GM18517 (cell line): Measurements from ENCODE around the gene NFKBIA.
"Not testable (repeated sequence)": the region's sequence is repeated elsewhere in the genome, so short reads cannot be mapped to it uniquely, and the experiment has no call there.

Source experiments
- ATAC-seq: cut with Tn5 transposase; IDR thresholded peaks from one replicate; pipeline ENCODE4 v1.9.1; 2021; ENCODE audit warnings: mild to moderate bottlenecking, moderate library complexity; ENCODE audit not compliant: unreplicated experiment

The NFKBIA gene

GRCh38 chr14:35392103-35392502 is 12.4 kb downstream of the NFKBIA start:
- ATAC-seq: no peak

DNA sequence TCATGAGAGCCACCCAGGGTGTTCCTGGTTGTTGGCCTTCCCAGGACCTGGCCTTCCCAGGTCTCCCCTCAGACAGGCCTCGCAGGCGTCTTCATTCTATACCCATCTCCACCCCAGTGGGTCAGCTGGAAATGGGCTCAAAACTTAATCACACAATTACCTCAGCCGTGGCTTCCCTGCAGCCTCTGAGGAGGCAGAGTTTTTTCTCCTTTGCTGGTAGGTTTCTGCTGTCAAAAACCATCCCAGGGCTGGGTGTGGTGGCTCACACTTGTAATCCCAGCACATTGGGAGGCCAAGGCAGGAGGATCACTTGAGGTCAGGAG is 13.2 kb downstream of the NFKBIA start:
- ATAC-seq: no peak

DNA sequence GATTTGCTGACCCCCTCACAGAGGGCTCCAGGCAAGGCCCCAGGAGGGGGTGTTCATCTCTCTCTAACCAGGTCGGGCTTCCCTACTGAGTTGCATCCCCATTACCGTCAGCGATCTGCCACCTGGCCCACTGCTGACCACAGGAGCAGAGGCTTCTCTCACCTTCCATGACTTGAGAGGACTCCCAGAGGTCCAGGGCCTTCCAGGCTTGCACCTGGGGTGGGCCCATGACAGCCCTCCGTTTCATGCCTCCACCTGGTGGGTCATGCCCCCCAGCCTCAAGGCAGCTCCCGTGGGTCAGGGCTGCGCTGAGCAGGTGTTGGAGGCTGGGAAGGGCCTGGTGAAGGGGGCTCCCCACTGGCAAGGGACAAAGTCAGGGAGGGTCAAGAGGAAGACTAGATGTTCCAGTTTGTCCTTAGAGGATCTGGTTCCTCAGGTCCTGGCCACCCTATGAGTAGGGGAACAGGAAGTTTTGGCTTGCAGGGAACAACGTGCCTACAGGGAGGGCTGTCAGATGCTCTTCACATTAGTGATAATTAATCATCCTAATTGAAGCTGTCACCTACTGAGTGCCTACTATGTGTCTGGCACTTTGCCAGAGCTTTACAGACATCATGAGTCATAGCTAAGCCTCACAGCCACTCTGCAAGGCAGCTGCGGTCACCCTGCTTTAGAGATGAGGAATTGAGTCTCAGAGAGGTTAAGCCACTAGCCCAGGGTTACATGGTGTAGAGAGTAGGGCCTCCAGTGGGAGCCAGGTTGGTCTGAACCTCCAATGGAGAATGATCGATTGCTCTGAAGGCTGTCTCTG is 13.8 kb downstream of the NFKBIA start:
- ATAC-seq: no peak

DNA sequence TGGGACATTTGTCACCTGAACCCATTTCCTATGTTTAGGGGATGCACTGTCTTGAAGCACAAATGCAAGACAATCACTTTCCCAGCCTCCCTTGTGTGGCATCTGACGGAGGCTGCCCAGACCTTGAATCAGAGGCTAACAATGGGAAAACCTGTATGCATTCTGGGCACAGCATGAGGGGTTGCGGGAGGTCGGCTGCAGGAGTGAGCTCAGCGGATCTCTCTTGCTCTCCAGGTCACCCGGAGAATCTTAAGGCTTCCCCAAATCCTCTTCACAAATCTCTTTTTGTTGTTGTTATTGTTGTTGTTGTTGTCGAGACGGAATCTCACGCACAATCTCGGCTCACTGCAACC is 15.3 kb downstream of the NFKBIA start:
- no peak for ATAC-seq

GRCh38 chr14:35388656-35389314 is 15.8 kb downstream of the NFKBIA start:
- ATAC-seq: no peak

DNA sequence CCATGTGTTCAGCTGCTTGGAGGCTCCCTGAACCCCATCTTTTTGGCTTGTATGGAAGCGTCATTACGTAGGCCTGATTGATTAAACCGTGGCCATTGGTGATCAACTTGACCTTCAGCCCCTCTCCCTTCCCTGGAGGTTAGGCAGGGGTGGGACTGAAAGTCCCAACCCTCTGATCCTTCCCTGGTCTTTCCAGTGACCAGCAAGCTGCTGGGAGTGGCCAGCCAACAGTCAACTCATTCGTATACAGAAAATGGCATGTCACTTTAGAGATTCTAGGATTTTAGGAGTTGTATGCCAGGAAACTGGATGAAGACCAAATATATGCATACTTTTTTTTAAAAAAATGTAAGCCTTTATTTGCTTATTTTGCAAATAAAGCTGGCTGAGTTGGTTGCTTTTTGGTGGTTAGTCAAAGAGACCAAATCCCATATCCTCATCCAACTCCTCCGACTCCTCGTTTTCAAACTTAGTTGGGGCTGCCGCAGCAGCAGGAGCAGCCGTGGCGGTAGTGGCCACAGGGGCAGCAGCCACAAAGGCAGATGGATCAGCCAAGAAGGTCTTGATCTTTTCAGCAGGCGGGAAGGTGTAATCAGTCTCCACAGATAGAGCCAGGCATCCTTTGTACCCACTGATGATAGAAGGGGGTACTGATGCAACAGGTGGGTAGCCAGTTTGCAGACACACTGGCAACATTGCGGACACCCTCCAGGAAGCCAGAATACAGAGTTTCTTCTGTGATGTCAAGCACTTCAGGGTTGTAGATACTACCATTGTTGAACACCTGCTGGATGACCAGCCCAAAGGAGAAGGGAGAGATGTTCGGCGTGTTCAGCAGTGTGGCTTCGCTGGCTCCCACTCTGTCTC is 16.6 kb downstream of the NFKBIA start:
- ATAC-seq: no peak

DNA sequence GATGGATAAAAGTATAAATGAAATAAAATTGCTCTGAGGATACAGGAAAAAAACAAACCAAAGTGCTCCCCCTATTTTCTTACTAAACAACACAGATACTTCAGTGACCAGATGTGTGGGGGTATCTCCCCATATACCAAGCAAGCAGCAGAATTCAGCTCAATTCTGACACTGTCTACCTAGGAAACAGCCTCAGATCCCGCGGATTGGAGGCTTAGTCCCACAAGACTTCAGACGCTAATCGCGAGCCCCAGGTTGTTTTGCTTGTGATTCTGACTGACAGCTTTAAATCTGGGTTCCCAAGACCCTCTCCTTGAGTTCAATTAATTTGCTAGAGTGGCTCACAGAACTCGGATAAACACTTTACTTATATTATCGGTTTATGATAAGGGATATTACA is 17.3 kb downstream of the NFKBIA start:
- no peak for ATAC-seq

DNA sequence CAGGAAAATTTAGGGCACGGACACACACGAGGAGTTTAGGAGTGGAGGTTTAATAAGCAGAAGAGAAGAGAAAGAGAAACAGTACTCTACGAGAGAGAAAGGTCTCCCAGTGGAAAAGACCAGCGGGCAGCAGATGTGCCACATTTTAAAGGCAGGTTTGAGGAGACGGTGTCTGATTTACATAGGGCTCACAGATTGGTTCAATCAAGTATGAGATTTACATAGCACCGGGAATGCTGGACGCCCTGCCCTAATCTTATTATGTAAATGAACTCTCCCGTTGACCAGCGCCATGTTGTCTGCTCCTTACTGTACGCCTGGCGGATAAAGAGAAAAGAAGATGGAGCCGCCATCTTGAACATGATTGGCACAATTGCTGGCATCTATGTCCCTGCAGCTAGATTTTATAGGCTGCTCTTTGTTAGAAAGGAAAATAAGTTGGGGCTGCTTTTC is 17.9 kb downstream of the NFKBIA start:
- no peak for ATAC-seq

- no peak for ATAC-seq
Measured at GRCh38 chr14:35385042-35385839, 19.3 kb downstream of the NFKBIA start.

DNA sequence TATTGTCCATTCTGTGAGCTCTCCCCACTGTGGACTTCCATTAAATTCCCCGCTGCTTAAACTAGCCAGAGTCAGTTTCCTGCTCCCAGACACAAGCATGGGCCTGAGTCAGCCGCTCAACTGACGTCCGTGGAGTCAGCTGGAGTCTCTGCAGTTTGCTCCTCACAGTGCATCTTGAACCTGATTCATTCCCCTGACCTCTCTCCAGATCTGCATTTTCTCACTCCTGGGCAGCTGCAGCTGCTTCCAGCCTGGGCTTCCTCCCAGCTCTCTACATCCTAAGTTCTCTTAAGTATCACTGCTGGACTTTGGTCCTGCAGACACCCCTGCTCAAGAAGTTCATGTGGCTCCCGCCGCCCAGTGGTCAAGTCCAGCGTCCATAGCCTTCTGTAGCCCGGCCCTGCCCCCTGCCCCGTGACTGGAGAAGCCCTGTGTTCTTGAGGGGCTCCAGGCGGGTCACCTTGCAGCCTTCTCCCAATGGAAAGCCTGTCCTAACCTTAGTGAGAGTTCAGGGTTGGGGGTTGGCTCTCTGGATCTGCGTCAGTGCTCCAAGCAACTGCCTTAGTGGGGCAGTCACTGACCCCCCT is 20.0 kb downstream of the NFKBIA start:
- ATAC-seq: no peak

DNA sequence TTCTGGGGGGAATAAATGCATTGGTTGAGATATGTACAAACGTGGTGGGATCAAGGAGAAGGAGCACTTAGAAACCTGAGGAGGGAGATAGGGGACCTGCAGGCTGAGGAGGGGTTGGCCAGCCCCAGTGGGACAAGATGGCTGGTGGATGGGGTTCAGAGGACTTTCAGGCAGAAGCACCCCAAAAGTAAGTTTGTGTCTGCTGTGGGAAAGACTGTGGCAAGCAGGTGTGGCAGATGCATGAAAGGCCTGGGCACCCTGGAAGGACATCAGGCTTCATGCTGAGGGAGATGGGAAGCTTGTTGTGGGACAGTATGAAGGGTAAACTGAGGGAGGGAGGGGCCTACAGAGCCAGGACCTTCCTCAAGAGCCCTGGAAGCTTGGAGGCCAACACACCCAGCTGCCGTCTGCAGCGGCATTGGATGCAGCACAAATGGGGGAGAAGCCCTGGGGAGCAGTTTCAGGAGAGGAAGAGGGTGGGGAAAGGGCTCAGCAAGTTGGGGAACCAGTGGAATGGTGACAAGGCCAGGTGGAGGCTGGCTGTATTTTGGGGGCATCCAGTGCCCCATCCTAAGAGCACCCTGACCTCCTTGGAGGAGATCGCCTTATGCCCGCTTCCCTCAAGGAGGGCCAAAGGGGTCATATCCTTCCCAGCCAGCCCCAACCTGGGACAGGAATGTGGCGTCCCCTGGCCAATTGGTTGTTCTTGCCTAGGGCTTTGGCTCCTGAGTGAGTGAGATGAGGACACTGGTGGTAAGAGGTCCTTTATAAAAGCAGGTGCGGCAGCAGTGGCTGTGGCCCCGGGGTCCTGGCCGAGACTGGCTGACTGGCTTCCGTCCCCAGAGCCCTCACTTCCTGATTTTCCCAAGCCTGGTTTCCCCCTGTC is 20.7 kb downstream of the NFKBIA start:
- no peak for ATAC-seq

- ATAC-seq: no peak
Measured at GRCh38 chr14:35380794-35381193, 23.8 kb downstream of the NFKBIA start.

DNA sequence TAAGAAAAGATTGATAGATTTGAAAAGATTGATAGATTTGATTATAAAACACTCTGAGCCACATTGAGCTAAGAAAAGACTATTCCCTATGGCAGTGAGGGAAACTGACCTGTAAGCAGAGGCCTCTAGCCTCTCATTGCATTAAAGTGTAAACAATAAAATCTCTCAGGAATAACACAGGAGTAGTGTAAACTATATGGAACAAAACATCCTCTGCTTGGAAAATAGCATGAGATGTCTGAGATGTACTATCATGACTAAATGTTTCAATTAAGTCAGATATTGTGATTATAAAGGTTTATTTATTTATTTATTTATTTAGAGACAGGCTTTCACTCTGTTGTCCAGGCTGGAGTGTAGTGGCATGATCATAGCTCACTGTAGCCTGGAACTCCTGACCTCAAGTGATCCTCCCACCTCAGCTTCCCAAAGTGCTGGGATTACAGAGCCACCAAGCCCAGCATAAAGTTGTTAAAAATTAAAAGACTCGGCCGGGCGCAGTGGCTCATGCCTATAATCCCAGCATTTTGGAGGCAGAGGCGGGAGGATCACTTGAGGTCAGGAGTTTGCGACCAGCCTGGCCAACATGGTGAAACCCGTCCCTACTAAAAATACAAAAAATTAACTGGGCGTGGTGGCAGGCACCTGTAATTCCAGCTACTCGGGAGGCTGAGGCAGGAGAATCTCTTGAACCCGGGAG is 25.2 kb downstream of the NFKBIA start:
- ATAC-seq: not testable (repeated sequence)

DNA sequence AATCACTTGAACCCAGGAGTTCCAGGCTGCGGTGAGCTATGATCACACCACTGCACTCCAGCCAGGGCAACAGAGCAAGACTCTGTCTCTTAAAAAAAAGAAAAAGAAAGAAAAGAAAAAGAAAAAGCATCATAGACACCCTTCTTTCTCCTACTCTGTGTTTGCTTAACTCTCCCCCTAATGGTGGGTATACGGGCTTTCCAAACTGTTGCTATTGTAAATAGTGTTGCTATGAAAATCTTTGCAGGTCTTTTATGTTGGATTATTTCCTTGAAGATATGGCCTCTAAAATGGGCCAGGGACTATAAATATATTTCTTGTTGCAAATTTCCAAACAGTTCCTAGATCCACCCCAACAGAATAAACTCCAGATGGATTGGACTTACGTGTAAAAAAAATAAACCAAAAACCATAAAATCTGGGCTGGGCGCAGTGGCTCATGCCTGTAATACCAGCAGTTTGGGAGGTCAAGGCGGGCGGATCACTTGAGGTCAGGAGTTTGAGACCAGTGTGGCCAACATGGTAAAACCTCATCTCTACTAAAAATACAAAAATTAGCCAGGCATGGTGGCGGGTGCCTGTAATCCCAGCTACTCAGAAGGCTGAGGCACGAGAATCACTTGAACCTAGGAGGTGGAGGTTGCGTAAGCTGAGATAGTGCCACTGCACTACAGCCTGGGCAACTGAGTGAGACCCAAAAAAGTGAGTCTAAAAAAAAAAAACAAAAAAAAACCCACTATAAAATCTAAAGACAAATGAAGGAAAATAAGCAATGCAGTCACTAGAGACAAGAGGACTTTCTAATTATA is 25.9 kb downstream of the NFKBIA start:
- no peak for ATAC-seq

DNA sequence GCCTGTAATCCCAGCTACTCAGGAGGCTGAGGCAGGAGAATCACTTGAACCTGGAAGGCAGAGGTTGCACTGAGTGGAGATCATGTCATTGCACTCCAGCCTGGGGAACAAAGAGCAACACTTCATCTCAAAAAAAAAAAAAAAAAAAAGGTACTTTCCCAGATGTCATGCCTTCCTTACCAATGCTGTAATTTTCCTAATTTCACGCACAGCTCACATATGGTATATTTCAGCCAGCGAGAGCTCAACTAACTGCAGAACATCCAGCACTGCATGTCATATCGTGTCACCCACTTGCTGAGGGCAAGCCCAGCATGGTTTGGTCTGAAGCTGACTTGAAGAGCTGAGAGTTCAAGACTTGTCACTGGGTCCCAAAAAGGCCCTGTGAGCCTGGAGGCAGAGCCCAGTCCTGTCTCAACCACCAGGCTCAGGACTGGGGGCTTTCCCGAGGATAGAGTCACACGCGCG is 29.0 kb downstream of the NFKBIA start:
- ATAC-seq: no peak

GRCh38 chr14:35374263-35374712 is 30.3 kb downstream of the NFKBIA start:
- ATAC-seq: no peak

GRCh38 chr14:35373208-35373607 is 31.3 kb downstream of the NFKBIA start:
- not testable (repeated sequence) for ATAC-seq

- no peak for ATAC-seq
Measured at GRCh38 chr14:35370969-35371368, 33.6 kb downstream of the NFKBIA start.
